Brain pericyte (primary cell): ENCODE measurements around the gene EGFL6.
A peak's percentile ranks its signal among the peaks of the same experiment; 100 is the strongest.
"Not testable (repeated sequence)": the region's sequence is repeated elsewhere in the genome, so short reads cannot be mapped to it uniquely, and the experiment has no call there.

ENCODE experiments used
- DNase-seq: peaks from one replicate; pipeline ENCODE4 v3.0.0-alpha.2; 2012; ENCODE audit warnings: low read depth, low spot score

The EGFL6 gene

GRCh38 chrX:13590914-13591313 is 21.5 kb downstream of the EGFL6 start:
- DNase-seq: no peak

- DNase-seq: no peak
Observed at GRCh38 chrX:13597874-13598273, 28.5 kb downstream of the EGFL6 start.

GRCh38 chrX:13598877-13599276 is 29.5 kb downstream of the EGFL6 start:
- DNase-seq: no peak

- no peak for DNase-seq
Observed at GRCh38 chrX:13599491-13599890, 30.1 kb downstream of the EGFL6 start.

- no peak for DNase-seq
Observed at GRCh38 chrX:13605611-13606010, 36.2 kb downstream of the EGFL6 start.

- no peak for DNase-seq
Observed at GRCh38 chrX:13607331-13607995, 38.1 kb downstream of the EGFL6 start.

GRCh38 chrX:13607996-13608365 is 38.6 kb downstream of the EGFL6 start:
- no peak for DNase-seq

- DNase-seq: no peak
Observed at GRCh38 chrX:13614154-13614553, 44.8 kb downstream of the EGFL6 start.

GRCh38 chrX:13620207-13620606 is 50.8 kb downstream of the EGFL6 start:
- DNase-seq: no peak

- no peak for DNase-seq
Observed at GRCh38 chrX:13622401-13622964, 53.1 kb downstream of the EGFL6 start.

GRCh38 chrX:13627306-13627705 is 57.9 kb downstream of the EGFL6 start:
- no peak for DNase-seq

GRCh38 chrX:13637224-13637623 is 67.8 kb downstream of the EGFL6 start:
- DNase-seq: not testable (repeated sequence)

GRCh38 chrX:13638021-13638420 is 68.6 kb downstream of the EGFL6 start:
- DNase-seq: no peak

- DNase-seq: no peak
Observed at GRCh38 chrX:13638826-13639225, 69.4 kb downstream of the EGFL6 start.

GRCh38 chrX:13641684-13642083 is 72.3 kb downstream of the EGFL6 start:
- not testable (repeated sequence) for DNase-seq

- no peak for DNase-seq
Observed at GRCh38 chrX:13645464-13646153, 76.2 kb downstream of the EGFL6 start.

GRCh38 chrX:13646154-13646549 is 76.8 kb downstream of the EGFL6 start:
- no peak for DNase-seq

GRCh38 chrX:13647709-13648212 is 78.4 kb downstream of the EGFL6 start:
- no peak for DNase-seq

GRCh38 chrX:13648336-13648735 is 78.9 kb downstream of the EGFL6 start:
- not testable (repeated sequence) for DNase-seq

GRCh38 chrX:13649838-13650237 is 80.4 kb downstream of the EGFL6 start:
- DNase-seq: no peak

GRCh38 chrX:13650318-13650717 is 80.9 kb downstream of the EGFL6 start:
- DNase-seq: no peak

- DNase-seq: no peak
Observed at GRCh38 chrX:13651150-13651549, 81.7 kb downstream of the EGFL6 start.

GRCh38 chrX:13652287-13652793 is 82.9 kb downstream of the EGFL6 start:
- DNase-seq: peak; percentile 29
